K562 (cell line): Measurements from ENCODE around the gene WDR91. TPM values are rescaled to one million over a fixed set of nuclear protein-coding genes. Genes with fewer than 3 reads are reported as not detected.

Experiments
- ATAC-seq: fragments of 200-7000 bp; cut with Tn5 transposase; 3 replicates; pipeline ENCODE4 v1.9.1; 2020; ENCODE audit warnings: moderate library complexity
- BruUV-seq: library from RNA; stranded (reverse); fragments of 400-500 nt; replicated peaks from 2 replicates; lab custom pipeline; 2021; lab: Mats Ljungman, UMichigan
- CTCF ChIA-PET: fragments of 300-600 bp; formaldehyde crosslinking; extraction: SDS; loops from one replicate; lab custom pipeline; 2021; ENCODE audit warnings: low intra/inter-chr PET ratio; lab: Yijun Ruan, JAX
- POLR2A ChIA-PET: fragments of 300-600, 350-650 bp; sonication (Branson Sonifier 250); formaldehyde crosslinking; extraction: SDS; loops from one replicate; lab custom pipeline; 2021; ENCODE audit warnings: antibody characterized with exemption, inconsistent platforms; lab: Yijun Ruan, JAX
- DNase-seq, 4 experiments: peaks; one replicate each; pipeline versions ENCODE4 v3.0.0 to v3.0.0-alpha.2; 2011 to 2018; ENCODE audit warnings: low spot score in 3 of 4, mixed read lengths in 3 of 4; ENCODE audit errors: extremely low read depth in 1 of 4
- FAIRE-seq: peaks from 2 replicates; lab custom pipeline; 2011; peaks lifted over from hg19 to GRCh38; lab: Jason Lieb, UNC
- H2AFZ ChIP-seq: 2 replicates; pipeline ENCODE4 v1.6.0; 2011; ENCODE audit warnings: low read depth, low read length, control low read depth, inconsistent platforms
- H3K27ac ChIP-seq: fragments of 200-600 bp; 3 replicates; pipeline ENCODE4 v1.8.0; 2011; ENCODE audit warnings: low read depth, mild to moderate bottlenecking, control low read depth, inconsistent platforms, low read length, moderate library complexity, mixed read lengths; ENCODE audit errors: extremely low read depth
- H3K27me3 ChIP-seq, 2 experiments: fragments of 300-600 bp in 1 of 2; 2 replicates in 1 of 2; 3 replicates in 1 of 2; pipeline versions ENCODE4 v1.6.0 to v1.8.0; 2011; ENCODE audit warnings: inconsistent platforms in 2 of 2, low read length in 2 of 2, mild to moderate bottlenecking in 1 of 2, mixed read lengths in 1 of 2, moderate library complexity in 1 of 2; ENCODE audit not compliant: control insufficient read depth in 2 of 2, insufficient read depth in 2 of 2
- H3K36me3 ChIP-seq: fragments of 300-600 bp; 3 replicates; pipeline ENCODE4 v1.8.0; 2011; ENCODE audit warnings: mild to moderate bottlenecking, low read length, inconsistent platforms; ENCODE audit not compliant: control insufficient read depth, insufficient read depth
- H3K4me1 ChIP-seq, 2 experiments: fragments of 200-600 bp in 1 of 2; replicated peaks in 1 of 2; 2 replicates in 1 of 2; 3 replicates in 1 of 2; pipeline versions ENCODE4 v1.5.1 to v1.8.0; 2011; ENCODE audit warnings: inconsistent platforms in 2 of 2, low read length in 2 of 2, mild to moderate bottlenecking in 1 of 2, mixed read lengths in 1 of 2, moderate library complexity in 1 of 2; ENCODE audit not compliant: control insufficient read depth in 2 of 2, insufficient read depth in 2 of 2
- H3K4me2 ChIP-seq: 2 replicates; pipeline ENCODE4 v1.6.1; 2011; ENCODE audit warnings: low read length, control low read depth, inconsistent platforms, mixed read lengths; ENCODE audit not compliant: insufficient read depth
- H3K4me3 ChIP-seq: fragments of 200-600 bp; sonication (generic), shearing (Covaris generic); 2 replicates; pipeline ENCODE4 v1.5.1; 2016; ENCODE audit warnings: control low read depth, inconsistent platforms
- H3K79me2 ChIP-seq: fragments of 200-600 bp; 3 replicates; pipeline ENCODE4 v1.8.0; 2011; ENCODE audit warnings: low read length, inconsistent platforms; ENCODE audit not compliant: control insufficient read depth, insufficient read depth
- H3K9ac ChIP-seq, 2 experiments: 2 replicates each; pipeline versions ENCODE4 v1.6.0 to v1.6.1; 2011; ENCODE audit warnings: low read depth in 2 of 2, low read length in 2 of 2, control low read depth in 1 of 2, inconsistent platforms in 1 of 2, mild to moderate bottlenecking in 1 of 2, mixed read lengths in 1 of 2; ENCODE audit not compliant: insufficient read depth in 1 of 2
- H3K9me1 ChIP-seq: one replicate; pipeline ENCODE4 v1.6.0; 2011; ENCODE audit warnings: inconsistent platforms, mild to moderate bottlenecking, low read length, moderate library complexity; ENCODE audit not compliant: control insufficient read depth, insufficient read depth
- H3K9me3 ChIP-seq: replicated peaks from 2 replicates; pipeline ENCODE4 v1.5.1; 2011; ENCODE audit warnings: low read depth, low read length, inconsistent platforms; ENCODE audit not compliant: control insufficient read depth, insufficient read depth
- H4K20me1 ChIP-seq: replicated peaks from 2 replicates; pipeline ENCODE4 v1.6.1; 2011; ENCODE audit warnings: low read length, inconsistent platforms, mixed read lengths; ENCODE audit not compliant: control insufficient read depth, insufficient read depth
- CREB5 ChIP-seq: fragments of 250-450 bp; sonication (Bioruptor Pico); IDR thresholded peaks from 2 replicates; pipeline ENCODE4 v1.5.0; 2020; ENCODE audit warnings: mild to moderate bottlenecking
- DACH1 ChIP-seq: fragments of 450-650 bp; IDR thresholded peaks from 2 replicates; pipeline ENCODE4 v1.6.1; 2018; ENCODE audit not compliant: partially characterized antibody
- E2F3 ChIP-seq: fragments of 250-450 bp; sonication (Bioruptor Pico); IDR thresholded peaks from 2 replicates; pipeline ENCODE4 v1.4.0; 2020; ENCODE audit warnings: mild to moderate bottlenecking
- GTF2E2 ChIP-seq: fragments of 200-800 bp; sonication (Bioruptor generic); IDR thresholded peaks from 2 replicates; pipeline ENCODE4 v1.6.1; 2016; ENCODE audit warnings: missing genetic modification characterization, missing compliant biosample characterization
- KAT2B ChIP-seq: IDR thresholded peaks from one replicate; pipeline ENCODE4 v1.6.1; 2012; ENCODE audit warnings: low read depth, mild to moderate bottlenecking, control low read depth, inconsistent platforms, low read length, moderate library complexity
- MXD1 ChIP-seq: fragments of 250-450 bp; sonication (Bioruptor Pico); IDR thresholded peaks from 2 replicates; pipeline ENCODE4 v1.8.0; 2021; ENCODE audit warnings: borderline replicate concordance, mild to moderate bottlenecking, moderate library complexity; ENCODE audit not compliant: poor library complexity, severe bottlenecking
- RNF219 ChIP-seq: fragments of 250-450 bp; sonication (Bioruptor Pico); IDR thresholded peaks from 2 replicates; pipeline ENCODE4 v1.5.0; 2022; ENCODE audit warnings: mild to moderate bottlenecking
- RUNX1 ChIP-seq: sonication (generic); IDR thresholded peaks from 2 replicates; pipeline ENCODE4 v1.6.1; 2016; ENCODE audit warnings: antibody characterized with exemption, low read depth
- TARDBP ChIP-seq: fragments of 450-650 bp; IDR thresholded peaks from 2 replicates; pipeline ENCODE4 v1.6.1; 2016
- TEAD2 ChIP-seq: fragments of 450-650 bp; IDR thresholded peaks from 2 replicates; pipeline ENCODE4 v1.6.1; 2016; ENCODE audit warnings: missing genetic modification characterization, control low read depth, missing compliant biosample characterization
- THRAP3 ChIP-seq: fragments of 450-650 bp; IDR thresholded peaks from 2 replicates; pipeline ENCODE4 v1.6.1; 2016; ENCODE audit warnings: mild to moderate bottlenecking, inconsistent platforms, borderline replicate concordance
- ZFPM2 ChIP-seq: fragments of 250-450 bp; sonication (Bioruptor Pico); IDR thresholded peaks from 2 replicates; pipeline ENCODE4 v1.5.1; 2022; ENCODE audit warnings: mild to moderate bottlenecking
- ZKSCAN8 ChIP-seq: fragments of 200-800 bp; sonication (Bioruptor generic); IDR thresholded peaks from 2 replicates; pipeline ENCODE4 v1.6.1; 2016; ENCODE audit warnings: missing genetic modification characterization, missing compliant biosample characterization
- ZNF3 ChIP-seq: fragments of 250-450 bp; sonication (Bioruptor Pico); IDR thresholded peaks from 2 replicates; pipeline ENCODE4 v1.5.0; 2021; ENCODE audit warnings: mild to moderate bottlenecking, moderate library complexity
- ZNF785 ChIP-seq: fragments of 250-450 bp; sonication (Bioruptor Pico); IDR thresholded peaks from 2 replicates; pipeline ENCODE4 v1.4.0; 2020; ENCODE audit warnings: mild to moderate bottlenecking
- WGBS: fragments of 100-300 bp; shearing (Covaris generic); methylation state at CpG from one replicate; pipeline ENCODE4 v1.1.6; 2016; ENCODE audit warnings: low coverage, mixed read lengths; ENCODE audit not compliant: insufficient coverage; ENCODE audit errors: missing lambda C conversion rate; 5-methylcytosine and 5-hydroxymethylcytosine counted together
- in situ Hi-C: fragments of 300-500 bp; cut with MboI; formaldehyde crosslinking; loops from 4 replicates; pipeline ENCODE4 v1.15.0; 2018; ENCODE audit warnings: inconsistent platforms, mixed read lengths
- intact Hi-C: fragments of 100-400 bp; cut with micrococcal nuclease; formaldehyde crosslinking; loops from 2 replicates; pipeline ENCODE4 v1.14.2; 2022
- polyA plus RNA-seq, 8 experiments: library from polyadenylated mRNA; depleted of rRNA in 4 of 8; stranded (reverse) in 5 of 8; unstranded in 3 of 8; fragments of >200 nt; fragmentation: Nextera tagmentation in 2 of 8; fragmentation: Illumina TruSeq in 1 of 8; extraction: Ambion mirVana in 2 of 8; extraction: Trizol in 1 of 8; gene quantifications; 2 replicates each; pipeline versions ENCODE4 v1.2.1 to v1.2.3, GENCODE V29; 2011 to 2014; ENCODE audit warnings: inconsistent platforms in 1 of 8, missing spikeins in 1 of 8
- total RNA-seq, 7 experiments: library from RNA; depleted of rRNA in 6 of 7; stranded (reverse); fragments of >200 nt in 6 of 7; fragmentation: Illumina TruSeq in 2 of 7; extraction: Trizol in 2 of 7; gene quantifications; 2 replicates each; pipeline versions ENCODE4 v1.2.1 to v1.2.3, GENCODE V29; 2011 to 2021; ENCODE audit warnings: low replicate concordance in 1 of 7

Gene WDR91
- total and polyA plus RNA-seq, 9 of the 15 experiments (the other 6 are each of a cell fraction or from before 2014, with no cell fraction given): 1.9 to 18.2 (median 9.8) TPM

- TF ChIP-seq ZFPM2 (no peak), MXD1 (CRISPR knock-in tag) (no peak), CREB5 (CRISPR knock-in tag) (no peak), THRAP3 (no peak)
- TF ChIP-seq, all 486 proteins: peak for 0
Measured at GRCh38 chr7:135205850-135206249, 5.5 kb downstream of the WDR91 start (continued).

GRCh38 chr7:135204876-135205275, 6.5 kb downstream of the WDR91 start:
- BruUV-seq: no TSS peak
- Histone ChIP-seq H3K4me1 (peaks cover 7 to 17% of the 10 kb centered on the region in 2 experiments; a peak in 4 of 5 replicates), H3K27me3 (no peaks in the 10 kb centered on the region), H3K4me3 (no peak overlapping the region), H3K9me1 (no peaks in the 10 kb centered on the region), H3K36me3 (peaks cover 25% of the 10 kb centered on the region; the same call in 2 of the 3 replicates), H3K9ac (no peak overlapping the region), H3K4me2 (no peak overlapping the region), H4K20me1 (no peaks in the 10 kb centered on the region), H3K27ac (no peak overlapping the region), H3K79me2 (no peaks in the 10 kb centered on the region), H3K9me3 (no peaks in the 10 kb centered on the region), H2AFZ (no peak overlapping the region)
- intact Hi-C loops: no loop called here
- ChIA-PET CTCF (no interaction called here), POLR2A (interaction anchor here (0.9 to 3.6 kb wide), 5 partner anchors 8 to 348 kb away, joined by 3 to 20 read pairs (median 5); no protein-coding TSS in a partner anchor)
- WGBS: 74% methylated on average over 5 of the region's 5 CpGs
- no peak for ATAC-seq
- in situ Hi-C loops: no loop called here
- no peak for FAIRE-seq
- no peak for DNase-seq
- TF ChIP-seq KAT2B (no peak), ZKSCAN8 (CRISPR knock-in tag) (no peak), TEAD2 (tag) (no peak), ZNF785 (CRISPR knock-in tag) (no peak), RNF219 (CRISPR knock-in tag) (no peak), DACH1 (no peak), ZNF3 (CRISPR knock-in tag) (no peak), RUNX1 (no peak), GTF2E2 (no peak), E2F3 (CRISPR knock-in tag) (no peak), TARDBP (no peak)
